Mammary epithelial cell (primary cell): ENCODE measurements around the gene PLIN4.

ENCODE experiments used
- EZH2 ChIP-seq: IDR thresholded peaks from 2 replicates; pipeline ENCODE4 v1.6.1; 2012; ENCODE audit warnings: low read length, inconsistent platforms, borderline replicate concordance
- TF ChIP-seq, protein P1 (sequence below), 2 donors: IDR thresholded peaks in 1 of 2; conservative IDR thresholded peaks in 1 of 2; 2 replicates each; pipeline ENCODE4 v1.5.1; 2011 to 2012; ENCODE audit warnings: inconsistent platforms in 2 of 2, low read length in 2 of 2, mild to moderate bottlenecking in 2 of 2, control low read depth in 1 of 2, low read depth in 1 of 2; ENCODE audit not compliant: insufficient read depth in 1 of 2; ENCODE audit errors: extremely low read depth in 1 of 2

DNA sequence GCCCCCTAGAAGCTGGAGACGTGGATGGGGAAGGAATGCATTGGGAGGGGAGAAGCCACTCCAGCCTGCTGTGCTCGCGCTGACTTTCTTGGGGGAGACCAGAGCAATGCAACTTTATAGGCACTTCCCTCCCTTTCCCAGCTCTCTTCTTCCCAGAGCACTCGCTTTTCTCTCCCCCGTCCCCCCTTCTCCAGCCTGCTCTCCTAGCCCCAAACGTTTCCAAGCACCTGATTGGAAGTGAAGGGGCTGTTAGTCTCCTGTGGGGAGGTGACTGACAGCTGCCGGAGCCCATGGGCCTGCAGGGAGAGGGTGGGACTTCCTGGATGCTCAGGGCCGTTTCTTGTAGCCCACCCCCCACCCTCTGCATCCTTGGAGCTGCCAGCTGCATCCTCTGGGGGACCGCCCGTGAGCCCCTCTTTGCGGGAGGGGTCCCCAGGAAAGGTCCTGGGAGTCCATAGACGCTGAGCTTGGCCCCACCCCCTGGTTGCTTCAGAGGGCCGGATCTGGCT lies 43.7 kb downstream of the PLIN4 start:
- TF ChIP-seq, protein P1, sequence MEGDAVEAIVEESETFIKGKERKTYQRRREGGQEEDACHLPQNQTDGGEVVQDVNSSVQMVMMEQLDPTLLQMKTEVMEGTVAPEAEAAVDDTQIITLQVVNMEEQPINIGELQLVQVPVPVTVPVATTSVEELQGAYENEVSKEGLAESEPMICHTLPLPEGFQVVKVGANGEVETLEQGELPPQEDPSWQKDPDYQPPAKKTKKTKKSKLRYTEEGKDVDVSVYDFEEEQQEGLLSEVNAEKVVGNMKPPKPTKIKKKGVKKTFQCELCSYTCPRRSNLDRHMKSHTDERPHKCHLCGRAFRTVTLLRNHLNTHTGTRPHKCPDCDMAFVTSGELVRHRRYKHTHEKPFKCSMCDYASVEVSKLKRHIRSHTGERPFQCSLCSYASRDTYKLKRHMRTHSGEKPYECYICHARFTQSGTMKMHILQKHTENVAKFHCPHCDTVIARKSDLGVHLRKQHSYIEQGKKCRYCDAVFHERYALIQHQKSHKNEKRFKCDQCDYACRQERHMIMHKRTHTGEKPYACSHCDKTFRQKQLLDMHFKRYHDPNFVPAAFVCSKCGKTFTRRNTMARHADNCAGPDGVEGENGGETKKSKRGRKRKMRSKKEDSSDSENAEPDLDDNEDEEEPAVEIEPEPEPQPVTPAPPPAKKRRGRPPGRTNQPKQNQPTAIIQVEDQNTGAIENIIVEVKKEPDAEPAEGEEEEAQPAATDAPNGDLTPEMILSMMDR (conservative IDR thresholded peaks at IDR 0.05 in 1 of 2, IDR thresholded peaks at IDR 0.05 in 1 of 2; ENCODE audit: extremely low read depth in 1 of 2, insufficient read depth in 1 of 2, low read depth in 1 of 2, low read length in 2 of 2), result no peak
- no peak for TF ChIP-seq EZH2
